Nephron progenitor cell (in vitro differentiated cells): Measurements from ENCODE around the gene TBCK.

ENCODE experiments used
- DNase-seq: peaks from one replicate; pipeline ENCODE4 v3.0.0; 2021
- H3K27ac Mint-ChIP-seq: 2 replicates; pipeline ENCODE4 v1.8.0; 2021; ENCODE audit warnings: mild to moderate bottlenecking, moderate library complexity, mixed read lengths
- H3K27me3 Mint-ChIP-seq: 2 replicates; pipeline ENCODE4 v1.8.0; 2021; ENCODE audit warnings: mild to moderate bottlenecking, low read depth, mixed read lengths; ENCODE audit not compliant: poor library complexity
- H3K36me3 Mint-ChIP-seq: 2 replicates; pipeline ENCODE4 v1.8.0; 2021; ENCODE audit warnings: low read depth, mixed read lengths
- H3K4me1 Mint-ChIP-seq: 2 replicates; pipeline ENCODE4 v1.8.0; 2021; ENCODE audit warnings: mixed read lengths
- H3K4me3 Mint-ChIP-seq: 2 replicates; pipeline ENCODE4 v1.8.0; 2021; ENCODE audit warnings: mild to moderate bottlenecking, moderate library complexity, mixed read lengths
- H3K9me3 Mint-ChIP-seq: 2 replicates; pipeline ENCODE4 v1.8.0; 2021; ENCODE audit warnings: mild to moderate bottlenecking, moderate library complexity, mixed read lengths
- CTCF ChIP-seq: fragments of 200-600 bp; sonication (generic); IDR thresholded peaks from 2 replicates; pipeline ENCODE4 v1.5.0; 2021; ENCODE audit warnings: antibody characterized with exemption

The TBCK gene

GRCh38 chr4:106034751-106035150, 281.3 kb downstream of the TBCK start:
- peaks cover 25% of the 10 kb centered on the region for H3K9me3 Mint-ChIP-seq
- no peak for TF ChIP-seq CTCF
- H3K36me3 Mint-ChIP-seq = peaks cover 13% of the 10 kb centered on the region
- no peak for DNase-seq
- no peak overlapping the region for H3K27ac Mint-ChIP-seq
- H3K4me3 Mint-ChIP-seq = no peak overlapping the region
- H3K4me1 Mint-ChIP-seq = peaks cover 26% of the 10 kb centered on the region
- H3K27me3 Mint-ChIP-seq = no peaks in the 10 kb centered on the region

- Mint-ChIP-seq H3K4me3 (no peak overlapping the region), H3K27me3 (no peaks in the 10 kb centered on the region), H3K27ac (no peak overlapping the region), H3K36me3 (peaks cover 13% of the 10 kb centered on the region), H3K9me3 (peaks cover 30% of the 10 kb centered on the region), H3K4me1 (peaks cover 24% of the 10 kb centered on the region)
- DNase-seq = no peak
- TF ChIP-seq CTCF = no peak
Measured at GRCh38 chr4:106034220-106034619, 281.8 kb downstream of the TBCK start.

DNA sequence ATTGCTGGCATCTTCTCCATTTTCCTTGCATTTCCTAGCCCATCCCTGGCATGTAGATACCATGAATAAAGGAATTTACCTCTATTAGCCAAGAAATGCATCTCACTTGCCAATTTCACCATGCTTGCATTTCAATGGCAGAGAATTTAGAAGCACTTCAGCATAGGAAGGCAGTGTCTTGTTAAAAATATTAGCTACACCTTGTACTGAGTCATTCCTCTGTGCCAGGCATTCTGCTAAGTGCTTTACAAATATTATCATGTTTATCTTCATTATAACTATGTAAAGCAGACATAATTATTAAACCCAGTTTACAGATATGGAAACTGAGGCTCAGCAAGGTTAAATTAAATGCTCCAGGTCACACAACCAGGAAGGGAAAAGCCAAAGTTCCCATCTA, 282.5 kb downstream of the TBCK start:
- Mint-ChIP-seq H3K27ac (no peak overlapping the region), H3K9me3 (peaks cover 30% of the 10 kb centered on the region), H3K4me1 (peaks cover 24% of the 10 kb centered on the region), H3K36me3 (peaks cover 13% of the 10 kb centered on the region), H3K27me3 (no peaks in the 10 kb centered on the region), H3K4me3 (no peak overlapping the region)
- DNase-seq = no peak
- no peak for TF ChIP-seq CTCF

- peaks cover 17% of the 10 kb centered on the region for H3K36me3 Mint-ChIP-seq
- DNase-seq = no peak
- peaks cover 35% of the 10 kb centered on the region for H3K9me3 Mint-ChIP-seq
- H3K27me3 Mint-ChIP-seq = no peaks in the 10 kb centered on the region
- H3K27ac Mint-ChIP-seq = no peak overlapping the region
- H3K4me1 Mint-ChIP-seq = peaks cover 19% of the 10 kb centered on the region
- TF ChIP-seq CTCF = no peak
- no peak overlapping the region for H3K4me3 Mint-ChIP-seq
Measured at GRCh38 chr4:106032851-106033286, 283.1 kb downstream of the TBCK start.

DNA sequence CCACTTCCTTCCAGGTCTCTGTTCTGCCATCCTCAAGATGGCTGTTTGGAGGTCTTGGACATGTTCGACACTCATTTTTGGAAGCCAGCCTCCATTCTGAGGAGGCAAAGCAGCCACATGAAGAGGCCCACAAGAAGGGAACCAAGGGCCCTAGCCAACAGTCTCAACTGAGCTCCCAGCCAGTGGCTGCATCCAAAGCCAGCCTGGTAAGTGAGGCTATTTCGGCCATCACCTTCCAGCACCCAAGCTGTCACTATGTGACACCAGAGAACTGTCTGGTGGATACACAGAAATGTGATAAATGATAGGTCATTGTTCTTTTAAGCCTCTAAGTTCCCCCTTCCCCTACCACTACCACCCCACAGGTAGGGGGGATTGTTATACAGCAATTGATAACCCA, 293.6 kb downstream of the TBCK start:
- Mint-ChIP-seq H3K4me1 (peaks cover 8% of the 10 kb centered on the region), H3K27me3 (no peaks in the 10 kb centered on the region), H3K9me3 (no peaks in the 10 kb centered on the region), H3K27ac (no peak overlapping the region), H3K36me3 (no peaks in the 10 kb centered on the region), H3K4me3 (no peak overlapping the region)
- DNase-seq = no peak
- no peak for TF ChIP-seq CTCF

DNA sequence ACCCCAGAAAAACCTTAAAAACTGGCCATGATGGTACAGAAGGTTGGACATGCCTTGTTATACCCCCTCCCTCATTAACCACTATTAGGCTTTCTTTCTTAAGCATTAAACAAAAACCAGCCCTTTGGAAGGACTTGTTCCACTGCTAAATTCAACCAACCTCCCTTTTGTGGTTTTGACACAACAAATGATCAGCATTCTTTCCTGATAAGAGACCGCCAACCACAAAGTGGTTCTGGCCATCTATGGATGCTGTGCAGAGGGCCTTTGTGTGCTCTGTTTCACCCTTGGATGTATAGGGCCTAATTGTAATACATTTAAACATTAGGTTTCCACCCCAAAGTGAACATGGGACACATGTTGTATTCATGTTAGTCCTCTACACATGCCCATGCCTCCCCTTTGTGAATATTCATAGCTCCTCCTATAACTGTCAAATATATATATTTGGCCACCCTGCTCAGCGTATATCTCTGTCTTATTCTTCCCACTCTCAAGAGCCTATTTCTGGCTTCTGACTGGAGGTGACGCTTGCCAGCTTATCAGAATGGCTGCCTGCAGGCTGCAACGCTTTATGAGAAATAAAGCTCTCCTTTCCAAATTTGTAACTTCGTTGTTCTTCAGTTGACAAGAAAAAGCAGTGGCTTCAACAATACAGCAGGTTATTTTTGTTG, 294.1 kb downstream of the TBCK start:
- DNase-seq = no peak
- H3K36me3 Mint-ChIP-seq = no peaks in the 10 kb centered on the region
- H3K9me3 Mint-ChIP-seq = no peaks in the 10 kb centered on the region
- no peaks in the 10 kb centered on the region for H3K27me3 Mint-ChIP-seq
- no peak overlapping the region for H3K4me3 Mint-ChIP-seq
- H3K27ac Mint-ChIP-seq = no peak overlapping the region
- peaks cover 13% of the 10 kb centered on the region for H3K4me1 Mint-ChIP-seq
- TF ChIP-seq CTCF = no peak
